ENCODE results near the gene IRAG1. TPM values are rescaled to one million over a fixed set of nuclear protein-coding genes. Genes with fewer than 3 reads are reported as not detected.

The IRAG1 gene
- polyA plus RNA-seq, 1 donor from 2014 or later, result 0.14 TPM

GRCh38 chr11:10722307-10722706 lies 28.8 kb upstream of the IRAG1 start:
- Histone ChIP-seq H3K27me3 (ENCODE audit: insufficient read depth, low read depth, low read length) (no peaks in the 10 kb centered on the region), H3K79me2 (replicated peaks; ENCODE audit: insufficient read depth, low read length) (no peaks in the 10 kb centered on the region), H2AFZ (ENCODE audit: low read depth, low read length) (no peak overlapping the region), H4K20me1 (ENCODE audit: insufficient read depth) (no peaks in the 10 kb centered on the region), H3K4me3 (ENCODE audit: low read length) (no peak overlapping the region), H3K9me3 (ENCODE audit: low read length) (no peaks in the 10 kb centered on the region), H3K27ac (ENCODE audit: low read length) (no peak overlapping the region), H3K36me3 (ENCODE audit: insufficient read depth, low read length) (no peaks in the 10 kb centered on the region), H3K9me2 (ENCODE audit: insufficient read depth, low read length) (no peaks in the 10 kb centered on the region), H3K4me2 (ENCODE audit: low read length) (no peak overlapping the region), H3F3A (ENCODE audit: insufficient read depth, low read length, poor library complexity, severe bottlenecking) (no peaks in the 10 kb centered on the region), H3K9ac (ENCODE audit: low read length) (no peak overlapping the region)
- no peak for TF ChIP-seq POLR2AphosphoS5 (IDR thresholded peaks at IDR 0.05)

GRCh38 chr11:10720881-10721376 lies 27.4 kb upstream of the IRAG1 start:
- H3K4me3 ChIP-seq (ENCODE audit: low read length), result no peak overlapping the region
- no peaks in the 10 kb centered on the region for H3K79me2 ChIP-seq (replicated peaks; ENCODE audit: insufficient read depth, low read length)
- no peak for TF ChIP-seq REST (IDR thresholded peaks at IDR 0.05; ENCODE audit: borderline replicate concordance)
- TF ChIP-seq RAD21 (conservative IDR thresholded peaks at IDR 0.05), result no peak
- TF ChIP-seq, protein P1, sequence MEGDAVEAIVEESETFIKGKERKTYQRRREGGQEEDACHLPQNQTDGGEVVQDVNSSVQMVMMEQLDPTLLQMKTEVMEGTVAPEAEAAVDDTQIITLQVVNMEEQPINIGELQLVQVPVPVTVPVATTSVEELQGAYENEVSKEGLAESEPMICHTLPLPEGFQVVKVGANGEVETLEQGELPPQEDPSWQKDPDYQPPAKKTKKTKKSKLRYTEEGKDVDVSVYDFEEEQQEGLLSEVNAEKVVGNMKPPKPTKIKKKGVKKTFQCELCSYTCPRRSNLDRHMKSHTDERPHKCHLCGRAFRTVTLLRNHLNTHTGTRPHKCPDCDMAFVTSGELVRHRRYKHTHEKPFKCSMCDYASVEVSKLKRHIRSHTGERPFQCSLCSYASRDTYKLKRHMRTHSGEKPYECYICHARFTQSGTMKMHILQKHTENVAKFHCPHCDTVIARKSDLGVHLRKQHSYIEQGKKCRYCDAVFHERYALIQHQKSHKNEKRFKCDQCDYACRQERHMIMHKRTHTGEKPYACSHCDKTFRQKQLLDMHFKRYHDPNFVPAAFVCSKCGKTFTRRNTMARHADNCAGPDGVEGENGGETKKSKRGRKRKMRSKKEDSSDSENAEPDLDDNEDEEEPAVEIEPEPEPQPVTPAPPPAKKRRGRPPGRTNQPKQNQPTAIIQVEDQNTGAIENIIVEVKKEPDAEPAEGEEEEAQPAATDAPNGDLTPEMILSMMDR (IDR thresholded peaks at IDR 0.05; ENCODE audit: poor library complexity, severe bottlenecking), result no peak
- no peak for TF ChIP-seq POLR2AphosphoS5 (IDR thresholded peaks at IDR 0.05)
- no peak for TF ChIP-seq EP300 (conservative IDR thresholded peaks at IDR 0.05; ENCODE audit: poor library complexity, severe bottlenecking)
- no peak for TF ChIP-seq EZH2 (IDR thresholded peaks at IDR 0.05; ENCODE audit: borderline replicate concordance, insufficient read depth, low read length, poor library complexity, severe bottlenecking)
- TF ChIP-seq SMC3 (conservative IDR thresholded peaks at IDR 0.05; ENCODE audit: poor library complexity), result no peak
- TF ChIP-seq TAF1 (IDR thresholded peaks at IDR 0.05; ENCODE audit: low read depth), result no peak
- no peak for TF ChIP-seq MXI1 (conservative IDR thresholded peaks at IDR 0.05; ENCODE audit: poor library complexity, severe bottlenecking)
- no peaks in the 10 kb centered on the region for H4K20me1 ChIP-seq (ENCODE audit: insufficient read depth)
- H3K9me2 ChIP-seq (ENCODE audit: insufficient read depth, low read length), result no peaks in the 10 kb centered on the region
- no peaks in the 10 kb centered on the region for H3K36me3 ChIP-seq (ENCODE audit: insufficient read depth, low read length)
- no peak overlapping the region for H3K27ac ChIP-seq (ENCODE audit: low read length)
- H3K27me3 ChIP-seq (ENCODE audit: insufficient read depth, low read depth, low read length), result no peaks in the 10 kb centered on the region
- no peak overlapping the region for H2AFZ ChIP-seq (ENCODE audit: low read depth, low read length)
- no peak overlapping the region for H3K4me2 ChIP-seq (ENCODE audit: low read length)
- no peaks in the 10 kb centered on the region for H3K9me3 ChIP-seq (ENCODE audit: low read length)
- H3K9ac ChIP-seq (ENCODE audit: low read length), result no peak overlapping the region
- H3F3A ChIP-seq (ENCODE audit: insufficient read depth, low read length, poor library complexity, severe bottlenecking), result no peaks in the 10 kb centered on the region

- TF ChIP-seq REST (IDR thresholded peaks at IDR 0.05; ENCODE audit: borderline replicate concordance) (no peak), RAD21 (conservative IDR thresholded peaks at IDR 0.05) (no peak), EZH2 (IDR thresholded peaks at IDR 0.05; ENCODE audit: borderline replicate concordance, insufficient read depth, low read length, poor library complexity, severe bottlenecking) (no peak)
- Histone ChIP-seq H3F3A (ENCODE audit: insufficient read depth, low read length, poor library complexity, severe bottlenecking) (no peaks in the 10 kb centered on the region), H3K36me3 (ENCODE audit: insufficient read depth, low read length) (no peaks in the 10 kb centered on the region), H3K4me2 (ENCODE audit: low read length) (no peak overlapping the region), H2AFZ (ENCODE audit: low read depth, low read length) (no peak overlapping the region), H3K4me3 (ENCODE audit: low read length) (no peak overlapping the region), H3K9me3 (ENCODE audit: low read length) (no peaks in the 10 kb centered on the region), H3K27ac (ENCODE audit: low read length) (no peak overlapping the region), H3K27me3 (ENCODE audit: insufficient read depth, low read depth, low read length) (no peaks in the 10 kb centered on the region), H3K9me2 (ENCODE audit: insufficient read depth, low read length) (no peaks in the 10 kb centered on the region), H3K9ac (ENCODE audit: low read length) (no peak overlapping the region), H3K79me2 (replicated peaks; ENCODE audit: insufficient read depth, low read length) (no peaks in the 10 kb centered on the region), H4K20me1 (ENCODE audit: insufficient read depth) (no peaks in the 10 kb centered on the region)
Measured at GRCh38 chr11:10719616-10720015, 26.1 kb upstream of the IRAG1 start.

Measured in neural cell (in vitro differentiated cells).